Right ventricle myocardium inferior (tissue), 1 donor: Measurements from ENCODE around the gene TAF6. TPM values are rescaled to one million over a fixed set of nuclear protein-coding genes. Genes with fewer than 3 reads are reported as not detected.

ENCODE experiments used
- ATAC-seq: fragments of 200-7000 bp; cut with Tn5 transposase; one replicate; pipeline ENCODE4 v1.9.1; 2020; ENCODE audit warnings: mild to moderate bottlenecking, moderate library complexity
- DNase-seq: peaks from one replicate; pipeline ENCODE4 v3.0.0; 2021; ENCODE audit errors: missing footprints
- intact Hi-C: fragments of 100-400 bp; cut with DNase I; formaldehyde crosslinking; loops from one replicate; pipeline ENCODE4 v1.11.0; 2022
- total RNA-seq: library from RNA; stranded (reverse); fragmentation: NEBNext Ultra II Directional; extraction: Animal tissue kit (Norgen Biotek cat#: 25700); gene quantifications from one replicate; pipeline ENCODE4 v1.2.1, GENCODE V29; 2021
- donor health status: DM: no; HTN: yes; CAD: no; lungs with severe emphysema.

TAF6 gene
- total RNA-seq, 1 donor from 2014 or later: 29.3 TPM

DNA sequence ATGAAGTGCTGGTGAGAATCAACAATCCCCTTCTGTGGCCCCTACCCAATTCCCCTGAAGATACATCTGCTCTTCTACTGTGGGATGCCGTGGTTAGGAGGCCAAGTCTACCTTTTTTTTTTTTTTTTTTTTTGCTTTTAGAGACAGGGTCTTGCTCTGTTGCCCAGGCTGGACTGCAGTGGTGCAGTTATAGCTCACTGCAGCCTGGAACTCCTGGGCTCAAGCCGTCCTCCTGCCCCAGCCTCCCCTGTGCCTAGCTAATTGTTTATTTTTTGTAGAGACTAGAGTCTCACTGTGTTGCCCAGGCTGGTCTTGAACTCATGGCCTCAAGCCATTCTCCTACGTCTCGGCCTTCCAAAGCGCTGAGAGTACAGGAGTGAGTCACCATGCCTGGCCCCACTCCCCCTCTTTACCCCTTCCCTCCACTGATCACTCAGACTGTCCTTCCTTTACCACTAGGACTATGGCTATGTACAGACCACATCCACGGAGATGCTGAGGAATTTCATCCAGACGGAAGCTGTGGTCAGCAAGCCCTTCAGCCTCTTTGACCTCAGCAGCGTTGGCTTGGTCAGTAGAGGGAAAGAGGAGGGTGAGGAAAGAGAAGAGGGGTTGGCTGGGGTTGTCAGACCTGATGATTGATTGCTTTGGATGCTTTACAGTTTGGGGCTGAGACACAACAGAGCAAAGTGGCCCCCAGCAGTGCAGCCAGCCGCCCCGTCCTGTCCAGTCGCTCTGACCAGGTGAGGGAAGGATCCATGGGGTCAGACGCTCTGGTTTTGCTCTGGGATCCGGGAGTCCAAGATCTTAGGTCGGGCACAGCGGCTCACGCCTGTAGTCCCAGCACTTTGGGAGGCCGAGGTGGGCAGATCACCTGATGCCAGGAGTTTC lies 16.0 kb downstream of the TAF6 start:
- intact Hi-C loops: no loop called here
- ATAC-seq: no peak
- no peak for DNase-seq

DNA sequence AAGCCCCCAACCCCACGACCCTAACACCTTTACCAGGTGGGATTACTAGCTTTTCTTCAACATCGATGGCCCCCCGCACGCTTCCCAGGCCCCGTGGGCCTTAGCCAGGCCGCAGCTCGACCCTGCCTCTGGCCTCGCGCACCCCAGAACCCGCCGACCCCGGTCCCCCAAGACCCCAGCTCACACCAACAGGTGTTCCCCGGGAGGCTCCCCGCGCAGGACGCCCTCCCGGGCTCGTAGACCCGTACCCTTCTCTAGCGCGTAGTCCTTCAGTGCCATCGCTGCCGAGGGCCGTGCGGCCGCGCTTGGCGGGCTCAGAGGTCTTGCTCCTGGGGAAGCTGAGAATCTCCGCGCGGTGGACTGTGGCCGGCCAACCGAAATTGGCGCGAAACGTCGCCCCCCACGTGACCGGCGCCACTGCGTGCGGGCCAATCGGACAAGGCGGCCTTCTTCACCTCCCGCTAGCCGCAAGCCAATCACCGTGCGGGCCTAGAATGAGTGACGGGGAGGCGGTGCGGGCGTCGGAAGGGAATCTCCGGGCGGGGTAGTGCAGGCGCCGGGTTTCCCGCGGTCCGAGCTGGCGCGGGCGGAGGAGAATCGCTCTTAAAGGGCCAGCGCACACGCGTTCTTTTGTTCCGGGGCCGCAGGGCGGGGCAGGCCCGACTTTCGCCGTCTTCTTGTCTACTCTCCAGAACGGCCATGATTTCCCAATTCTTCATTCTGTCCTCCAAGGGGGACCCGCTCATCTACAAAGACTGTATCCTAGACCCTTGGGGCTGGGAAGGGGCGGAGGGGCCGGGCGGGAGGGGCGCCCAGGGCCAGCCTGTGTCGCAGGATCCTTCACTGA lies 17.9 kb downstream of the TAF6 start, which contains the start of the genes AP4M1 and MCM7:
AP4M1 (plus strand) TSS at position 628 of the 847 bp plus-strand sequence; CDS start at position 700, 72 bp downstream.
MCM7 (minus strand) TSS at position 382 of the 847 bp plus-strand sequence; CDS start at position 279, 103 bp downstream.
- intact Hi-C loops: loop anchor here (1.0 kb wide), 1 partner anchor 52 kb away; the partner anchor contains the start of gene ZSCAN21

DNA sequence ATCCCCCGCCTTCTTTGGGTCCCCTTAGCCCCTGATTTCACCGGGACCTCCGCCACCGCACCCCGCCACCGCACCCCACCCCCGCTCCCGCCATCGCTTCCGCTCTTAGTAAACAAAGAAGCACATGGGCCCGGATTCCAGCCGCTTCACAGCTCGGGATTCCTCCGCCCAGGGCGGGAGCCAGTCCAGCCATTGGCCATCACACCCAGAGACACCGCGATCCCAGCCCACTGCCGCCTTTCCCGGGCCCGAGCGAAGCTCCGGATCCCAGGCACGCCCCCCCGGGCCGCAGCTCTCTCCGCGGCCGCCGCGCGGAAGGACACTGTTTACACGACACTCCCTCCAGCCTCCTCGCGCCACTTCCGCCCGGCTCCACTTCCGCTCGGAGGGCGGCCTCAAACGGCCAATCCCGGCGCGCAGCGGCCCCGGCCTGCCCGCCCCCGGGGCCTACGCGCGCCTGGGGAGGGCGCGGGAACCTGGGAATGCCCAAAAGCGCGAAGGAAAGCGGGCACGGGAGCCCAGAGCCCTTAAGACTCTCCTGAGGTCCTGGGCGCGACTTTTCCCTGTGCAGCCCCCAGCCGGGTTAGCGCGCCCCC lies 18.6 kb downstream of the TAF6 start:
- ATAC-seq (peak; percentile 92), DNase-seq (peak; percentile 96)
- intact Hi-C loops: loop anchor here (1.0 kb wide), 3 partner anchors 18 to 51 kb away; partner anchors contain the start of genes CNPY4, TAF6 and ZSCAN21

More for the DNA sequence above, 17.9 kb downstream of the TAF6 start, which contains the start of the genes AP4M1 and MCM7:
- ATAC-seq (peak; percentile 97), DNase-seq (peak; percentile 100)

DNA sequence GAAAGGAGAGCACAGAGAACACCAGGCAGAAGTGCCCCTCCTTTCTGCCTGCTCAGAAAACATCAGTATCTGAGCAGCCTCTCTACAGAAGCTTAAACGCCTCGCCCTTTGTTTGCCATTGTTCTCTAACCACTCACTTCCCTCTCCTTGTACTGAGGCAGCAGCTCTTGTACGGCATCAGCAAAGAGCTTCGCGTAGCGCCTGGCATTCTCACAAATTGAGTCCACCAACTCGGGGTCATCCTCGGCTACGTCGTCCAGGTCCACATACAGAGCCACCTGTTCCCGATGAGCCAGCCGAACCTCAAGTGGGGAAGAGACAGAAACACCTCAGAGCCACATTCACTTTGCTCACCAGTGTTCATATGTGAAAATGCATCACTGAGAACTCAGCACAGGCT lies 19.7 kb downstream of the TAF6 start:
- ATAC-seq (no peak), DNase-seq (no peak)
- intact Hi-C loops: no loop called here

DNA sequence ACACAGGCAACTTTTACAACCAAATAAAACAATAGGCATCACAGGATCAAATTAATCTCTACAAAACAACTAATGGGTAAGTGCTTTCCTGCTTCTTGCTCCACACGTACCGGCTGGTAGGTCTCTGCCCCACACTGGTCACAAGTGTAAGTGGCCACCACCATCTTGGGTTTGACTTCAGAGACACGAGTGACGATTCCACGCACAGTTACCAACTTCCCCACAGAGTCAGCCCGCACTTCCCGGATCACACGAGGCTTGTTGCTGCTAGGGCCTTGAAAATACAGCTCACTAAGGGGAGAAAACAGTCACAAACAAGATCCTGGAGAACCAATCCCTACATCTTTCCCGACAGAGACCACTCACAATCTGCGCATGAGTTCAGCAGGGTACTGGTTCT lies 20.2 kb downstream of the TAF6 start:
- intact Hi-C loops: no loop called here
- ATAC-seq: no peak
- no peak for DNase-seq

DNA sequence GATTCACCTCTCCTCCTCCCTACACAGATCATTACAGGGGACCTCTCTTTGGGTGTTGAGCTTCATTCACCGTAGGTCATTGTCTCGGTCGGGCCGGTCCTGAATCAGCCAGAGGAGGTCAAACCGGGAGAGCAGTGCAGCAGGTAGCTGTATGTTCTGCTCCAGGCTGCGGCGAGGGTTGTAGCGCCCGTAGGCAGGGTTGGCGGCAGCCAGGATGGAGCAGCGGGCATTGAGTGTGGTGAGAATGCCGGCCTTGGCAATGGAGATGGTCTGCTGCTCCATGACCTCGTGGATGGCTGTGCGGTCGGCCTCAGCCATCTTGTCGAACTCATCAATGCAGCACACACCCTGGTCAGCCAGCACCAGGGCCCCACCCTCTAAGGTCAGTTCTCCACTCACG lies 23.5 kb downstream of the TAF6 start:
- no peak for ATAC-seq
- DNase-seq: no peak
- intact Hi-C loops: no loop called here

DNA sequence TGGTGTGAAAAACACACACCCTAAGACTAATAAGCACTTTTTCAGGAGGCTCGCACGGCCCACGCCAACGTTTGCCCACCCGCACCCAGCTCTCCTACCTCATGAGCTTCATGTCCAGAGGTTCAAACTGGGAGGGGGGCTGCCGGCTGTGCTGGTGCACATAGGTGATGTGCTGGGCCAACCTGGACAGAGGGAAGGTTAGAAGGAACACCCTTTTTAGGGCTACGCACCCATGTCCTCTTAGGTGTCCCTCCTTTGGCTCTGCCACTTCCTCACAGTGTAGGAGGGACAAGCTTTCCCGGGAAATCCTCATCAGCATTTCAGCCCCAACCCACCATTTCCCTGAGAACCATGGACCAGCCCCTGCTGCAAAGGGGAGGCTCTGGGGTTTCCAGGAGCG lies 23.9 kb downstream of the TAF6 start:
- no peak for ATAC-seq
- DNase-seq: no peak
- intact Hi-C loops: no loop called here

DNA sequence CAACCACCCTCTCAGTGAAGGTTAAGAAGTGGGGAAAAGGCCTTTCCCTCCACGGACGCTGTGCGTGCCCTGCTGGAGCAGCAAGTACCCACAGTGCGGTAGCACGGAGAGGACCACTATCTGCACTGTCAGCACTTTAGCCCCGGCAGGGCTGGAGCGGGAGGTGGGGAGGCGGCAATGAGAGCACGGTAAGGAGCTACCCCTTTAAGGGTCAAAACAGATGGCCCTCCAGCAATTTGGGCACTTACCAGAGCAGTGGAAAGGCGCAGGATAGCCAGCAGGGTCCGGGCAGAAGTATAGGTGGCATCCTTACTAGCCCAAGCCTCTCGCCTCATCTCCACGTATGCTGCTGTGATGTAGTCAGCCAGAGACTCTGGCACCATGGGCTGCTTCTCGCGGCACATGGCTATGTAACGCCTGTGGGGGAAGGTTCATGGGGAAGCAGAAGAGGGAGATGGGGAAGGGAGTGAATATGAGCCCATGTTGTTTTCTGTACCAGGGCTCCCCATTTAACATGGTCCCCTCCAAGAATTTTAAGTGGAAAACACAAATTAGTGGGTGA lies 25.2 kb downstream of the TAF6 start:
- intact Hi-C loops: loop anchor here (5.0 kb wide), 1 partner anchor 33 kb away; the partner anchor contains the start of gene MBLAC1

DNA sequence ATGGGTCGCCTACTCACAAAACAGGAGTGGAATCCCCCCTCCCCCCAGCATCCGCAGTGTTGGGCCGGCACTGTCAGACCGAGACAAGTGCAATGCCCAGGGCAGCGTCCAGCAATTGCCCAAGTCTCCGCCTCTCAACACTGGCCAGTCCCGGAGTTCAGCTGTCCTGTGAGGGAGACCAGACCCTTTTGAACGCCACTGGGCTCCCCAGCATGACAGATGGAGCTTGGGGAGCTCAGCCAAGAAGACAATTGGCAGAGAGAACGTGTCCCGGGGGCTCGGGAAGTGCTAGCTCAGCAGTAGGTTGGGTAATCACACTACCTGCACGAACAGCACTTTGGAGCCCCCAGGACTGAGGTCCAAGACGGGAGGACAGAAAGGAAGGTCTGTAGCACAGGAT lies 25.7 kb downstream of the TAF6 start:
- intact Hi-C loops: loop anchor here (5.0 kb wide), 1 partner anchor 34 kb away; the partner anchor contains the start of gene MBLAC1
- no peak for ATAC-seq
- no peak for DNase-seq

More for the DNA sequence above, 25.2 kb downstream of the TAF6 start:
- no peak for DNase-seq
- no peak for ATAC-seq

DNA sequence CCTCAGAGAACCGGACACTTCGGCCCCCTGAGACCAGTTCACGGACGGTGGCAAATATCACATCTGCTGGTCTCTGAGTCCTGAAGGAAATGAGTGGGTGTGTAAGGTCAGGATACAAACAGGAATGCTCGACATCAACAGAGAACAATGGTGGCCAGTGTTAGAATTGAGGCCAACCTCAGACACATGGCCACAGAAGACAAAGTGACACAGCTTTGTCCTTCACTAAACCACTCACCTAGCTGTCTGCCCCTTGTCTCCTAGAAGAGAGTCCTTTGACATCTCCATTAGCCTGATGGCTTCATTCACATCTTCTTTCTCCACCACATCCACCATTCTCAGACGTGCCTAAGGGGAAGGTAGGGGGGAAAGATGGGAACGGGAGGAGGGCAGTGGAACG lies 26.1 kb downstream of the TAF6 start:
- intact Hi-C loops: loop anchor here (5.0 kb wide), 1 partner anchor 34 kb away; the partner anchor contains the start of gene MBLAC1
- ATAC-seq (no peak), DNase-seq (no peak)

DNA sequence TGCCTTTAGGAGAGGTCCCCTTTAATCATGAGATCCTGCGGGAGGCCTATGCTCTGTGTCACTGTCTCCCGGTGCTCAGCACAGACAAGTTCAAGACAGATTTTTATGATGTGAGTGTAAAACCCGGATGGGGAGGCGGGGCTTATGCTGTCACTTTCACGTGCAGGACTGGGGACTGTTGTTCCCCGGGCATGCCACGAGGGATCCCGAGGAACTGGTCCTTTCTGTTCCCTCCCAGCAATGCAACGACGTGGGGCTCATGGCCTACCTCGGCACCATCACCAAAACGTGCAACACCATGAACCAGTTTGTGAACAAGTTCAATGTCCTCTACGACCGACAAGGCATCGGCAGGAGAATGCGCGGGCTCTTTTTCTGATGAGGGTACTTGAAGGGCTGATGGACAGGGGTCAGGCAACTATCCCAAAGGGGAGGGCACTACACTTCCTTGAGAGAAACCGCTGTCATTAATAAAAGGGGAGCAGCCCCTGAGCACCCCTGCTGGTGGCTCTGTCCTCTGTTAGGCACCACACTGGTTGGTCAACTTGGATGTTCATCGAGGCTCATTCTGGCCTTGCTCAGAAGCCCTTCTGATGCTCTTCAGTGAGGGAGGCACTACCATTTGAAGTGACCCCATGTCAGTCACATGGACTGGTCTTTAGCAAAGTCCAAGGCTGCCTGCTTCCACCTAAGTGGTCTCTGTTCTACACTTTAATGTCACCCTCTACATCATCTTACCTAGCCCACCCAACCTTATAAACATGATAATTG lies 27.6 kb downstream of the TAF6 start:
- DNase-seq: no peak
- no peak for ATAC-seq
- intact Hi-C loops: loop anchor here (5.0 kb wide), 1 partner anchor 36 kb away; the partner anchor contains the start of gene MBLAC1

DNA sequence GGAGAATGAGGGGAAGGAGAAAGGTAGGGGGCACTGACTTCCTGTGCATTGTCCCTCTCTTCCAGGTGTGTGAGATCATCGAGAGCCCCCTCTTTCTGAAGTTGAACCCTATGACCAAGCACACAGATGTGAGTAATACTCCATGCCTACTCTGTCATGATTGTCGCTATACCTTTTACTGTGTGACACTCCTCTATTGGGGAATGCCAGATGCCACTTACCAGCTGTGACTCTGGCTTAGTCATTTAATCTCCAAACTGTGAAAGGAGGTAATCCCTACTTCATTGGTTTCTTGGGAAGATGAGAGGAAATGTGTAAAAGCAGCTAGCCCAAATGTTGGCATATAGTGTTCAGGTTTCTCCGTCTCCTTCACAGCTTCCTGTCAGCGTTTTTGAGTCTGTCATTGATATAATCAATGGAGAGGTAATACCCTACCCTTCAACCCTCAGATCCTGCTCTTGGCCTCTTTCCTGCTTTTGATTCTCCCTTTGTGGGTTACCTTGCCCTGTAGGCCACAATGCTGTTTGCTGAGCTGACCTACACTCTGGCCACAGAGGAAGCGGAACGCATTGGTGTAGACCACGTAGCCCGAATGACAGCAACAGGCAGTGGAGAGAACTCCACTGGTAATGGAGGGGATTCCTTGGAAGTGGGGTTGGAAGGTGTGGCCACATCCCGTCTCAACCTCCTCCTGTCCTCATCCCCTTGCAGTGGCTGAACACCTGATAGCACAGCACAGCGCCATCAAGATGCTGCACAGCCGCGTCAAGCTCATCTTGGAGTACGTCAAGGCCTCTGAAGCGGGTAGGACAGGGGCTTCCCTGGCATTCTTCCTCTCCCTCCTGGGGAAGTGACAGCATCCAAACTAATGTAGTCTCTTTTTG lies 28.4 kb downstream of the TAF6 start:
- ATAC-seq: no peak
- intact Hi-C loops: loop anchor here (5.0 kb wide), 1 partner anchor 37 kb away; the partner anchor contains the start of gene MBLAC1
- no peak for DNase-seq

DNA sequence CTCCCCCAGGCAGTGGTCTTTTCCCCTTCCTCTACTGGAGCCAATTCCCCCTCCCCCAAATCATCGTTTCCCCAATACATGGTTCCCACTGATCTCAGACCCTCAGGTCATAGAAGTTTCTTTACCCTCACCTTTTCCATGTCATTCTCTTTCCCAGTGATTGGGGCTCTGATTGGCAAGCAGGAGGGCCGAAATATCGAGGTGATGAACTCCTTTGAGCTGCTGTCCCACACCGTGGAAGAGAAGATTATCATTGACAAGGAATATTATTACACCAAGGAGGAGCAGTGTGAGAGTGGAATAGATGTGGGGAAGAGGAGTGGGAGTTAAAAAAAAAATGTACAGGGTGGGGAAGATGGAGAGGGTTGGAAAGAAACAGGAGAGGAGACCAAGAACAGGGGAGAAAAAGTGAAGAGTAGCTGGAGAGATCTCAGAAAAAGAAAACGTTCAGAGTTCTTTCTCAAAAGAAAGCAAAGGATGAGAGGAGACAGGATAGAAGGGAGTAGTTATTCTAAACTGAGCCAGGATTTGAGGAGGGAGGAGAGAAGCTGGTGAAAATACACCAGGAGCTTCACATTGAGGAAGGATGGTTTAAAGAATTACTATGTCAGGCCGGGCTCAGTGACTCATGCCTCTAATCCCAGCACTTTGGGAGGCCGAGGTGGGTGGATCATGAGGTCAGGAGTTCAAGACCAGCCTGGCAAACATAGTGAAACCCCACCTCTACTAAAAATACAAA lies 29.5 kb downstream of the TAF6 start:
- no peak for DNase-seq
- intact Hi-C loops: loop anchor here (5.0 to 10.0 kb wide), 2 partner anchors 38 to 175 kb away; partner anchors contain the start of genes MBLAC1 and TRIM4
- no peak for ATAC-seq

DNA sequence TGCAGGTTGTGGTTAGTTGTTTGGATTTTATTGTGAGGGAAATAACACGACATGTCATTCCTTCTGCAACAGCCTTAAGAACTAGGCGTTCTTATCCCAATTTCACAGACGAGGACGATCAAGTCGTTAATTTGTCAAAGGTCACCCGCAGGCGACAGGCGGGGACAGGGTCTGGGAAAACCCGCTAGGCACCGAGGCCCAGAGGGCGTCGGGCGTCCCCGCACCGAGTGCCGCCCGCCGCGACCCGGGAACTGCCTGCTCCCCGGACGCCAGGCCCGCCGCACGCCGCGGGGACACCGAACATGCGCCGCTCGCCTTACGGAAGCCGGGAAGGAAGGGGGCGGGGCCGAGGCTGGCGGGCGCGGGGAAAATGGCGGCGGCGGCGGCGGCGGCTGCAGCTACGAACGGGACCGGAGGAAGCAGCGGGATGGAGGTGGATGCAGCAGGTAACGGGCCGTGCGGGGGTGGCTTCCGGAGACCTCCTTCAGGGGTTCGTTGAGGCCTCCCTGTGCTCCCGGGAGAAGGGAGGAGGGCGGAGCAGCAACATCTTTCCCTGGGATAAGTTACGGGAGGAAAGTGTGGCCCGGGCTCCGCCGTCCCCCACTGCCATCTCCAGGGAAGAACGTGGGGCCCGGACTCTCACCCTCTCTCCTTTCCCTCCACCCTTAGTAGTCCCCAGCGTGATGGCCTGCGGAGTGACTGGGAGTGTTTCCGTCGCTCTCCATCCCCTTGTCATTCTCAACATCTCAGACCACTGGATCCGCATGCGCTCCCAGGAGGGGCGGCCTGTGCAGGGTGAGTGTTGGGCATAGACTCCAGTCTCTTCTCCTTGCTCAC lies 30.3 kb downstream of the TAF6 start, which contains the start of gene COPS6:
COPS6 (plus strand) TSS at position 349 of the 837 bp plus-strand sequence; CDS start at position 371, 22 bp downstream.
- ATAC-seq (peak; percentile 90), DNase-seq (peak; percentile 93)
- intact Hi-C loops: loop anchor here (10.0 kb wide), 1 partner anchor 174 kb away; the partner anchor contains the start of gene TRIM4
